NT2/D1 (cell line): ENCODE data around the gene ZFX.

Experiments
- YY1 ChIP-seq: IDR thresholded peaks from 2 replicates; pipeline ENCODE4 v1.6.1; 2011; ENCODE audit not compliant: insufficient read length, insufficient read depth
- ZNF274 ChIP-seq: IDR thresholded peaks from 2 replicates; pipeline ENCODE4 v1.6.1; 2011; ENCODE audit warnings: mild to moderate bottlenecking, low read depth, low read length

- TF ChIP-seq ZNF274 (no peak), YY1 (no peak)
Measured at GRCh38 chrX:24204331-24204730, 54.8 kb downstream of the ZFX start.
